Stimulated activated naive CD4-positive, alpha-beta T cell treated with Interleukin-2 at 50 U/mL for 16 hours (primary cell): Measurements from ENCODE around the gene MAD2L1BP.
A peak's percentile ranks its signal among the peaks of the same experiment; 100 is the strongest.
"Not testable (repeated sequence)": the region's sequence is repeated elsewhere in the genome, so short reads cannot be mapped to it uniquely, and the experiment has no call there.

Experiments
- DNase-seq: peaks from one replicate; lab custom pipeline; 2025; lab: John Stamatoyannopoulos, UW

Gene MAD2L1BP, protein sequence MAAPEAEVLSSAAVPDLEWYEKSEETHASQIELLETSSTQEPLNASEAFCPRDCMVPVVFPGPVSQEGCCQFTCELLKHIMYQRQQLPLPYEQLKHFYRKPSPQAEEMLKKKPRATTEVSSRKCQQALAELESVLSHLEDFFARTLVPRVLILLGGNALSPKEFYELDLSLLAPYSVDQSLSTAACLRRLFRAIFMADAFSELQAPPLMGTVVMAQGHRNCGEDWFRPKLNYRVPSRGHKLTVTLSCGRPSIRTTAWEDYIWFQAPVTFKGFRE

DNA sequence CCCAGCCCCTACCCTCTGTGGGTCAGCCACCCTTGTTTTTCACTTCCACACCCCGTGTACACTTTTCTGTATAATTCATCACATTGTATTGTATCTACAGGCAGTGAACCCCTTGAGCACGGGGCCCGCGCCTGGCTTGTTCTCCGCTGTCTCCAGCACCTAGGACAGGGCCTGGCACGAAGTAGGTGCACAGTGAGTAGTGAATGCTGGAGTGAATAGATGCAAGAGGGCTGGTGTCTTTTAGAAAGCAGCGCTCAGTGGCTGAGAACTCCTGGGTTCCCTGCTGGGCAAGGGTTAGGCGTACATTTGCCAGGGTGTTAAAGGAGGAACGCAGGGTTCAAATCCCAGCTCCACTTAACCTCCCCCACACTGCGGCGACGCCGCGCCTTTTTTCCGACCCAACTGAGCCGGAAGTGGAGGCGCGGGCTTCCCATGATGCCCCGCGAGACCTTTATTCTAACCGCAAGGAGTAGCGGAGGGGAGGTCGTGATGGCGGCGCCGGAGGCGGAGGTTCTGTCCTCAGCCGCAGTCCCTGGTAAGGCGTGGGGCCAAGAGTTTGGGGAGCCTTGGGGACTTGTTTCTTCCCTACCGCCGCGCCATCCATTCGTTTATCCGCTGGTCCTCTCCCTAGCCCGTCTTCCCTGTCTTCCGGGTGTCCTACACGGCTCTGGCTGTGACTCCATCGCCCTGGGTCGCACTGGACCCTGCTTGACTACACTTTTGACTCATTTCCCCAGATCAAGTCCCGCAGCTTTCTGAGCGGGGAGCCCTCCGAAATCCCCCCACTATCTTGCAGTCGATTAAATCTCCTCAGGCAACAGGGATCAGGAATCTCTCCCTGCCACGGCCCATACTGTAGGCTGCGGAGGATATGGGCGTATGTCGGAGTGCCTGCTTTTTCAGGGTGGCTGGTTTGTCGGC is at the start of gene MAD2L1BP:
TSS of gene MAD2L1BP (plus strand) at position 454 of the 921 bp plus-strand sequence. CDS start at position 490, 36 bp downstream.
- peak; percentile 85 for DNase-seq

DNA sequence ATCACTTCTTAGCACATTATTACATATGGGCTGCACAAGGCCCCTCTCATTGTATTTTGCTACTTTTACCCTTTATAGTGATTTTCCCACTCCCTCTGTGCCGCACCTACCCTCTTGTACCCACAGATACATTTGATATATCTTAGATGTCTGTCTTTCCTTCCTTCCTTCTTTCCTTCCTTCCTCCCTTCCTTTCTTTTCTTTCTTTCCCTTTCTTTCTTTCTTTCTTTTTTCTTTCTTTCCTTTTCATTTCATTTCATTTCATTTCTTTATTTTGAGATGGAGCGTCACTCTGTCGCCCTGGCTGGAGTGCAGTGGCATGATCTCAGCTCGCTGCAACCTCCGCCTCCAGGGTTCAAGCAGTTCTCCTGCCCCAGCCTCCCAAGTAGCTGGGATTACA is 47.4 kb upstream of the MAD2L1BP start:
- DNase-seq, result no peak

DNA sequence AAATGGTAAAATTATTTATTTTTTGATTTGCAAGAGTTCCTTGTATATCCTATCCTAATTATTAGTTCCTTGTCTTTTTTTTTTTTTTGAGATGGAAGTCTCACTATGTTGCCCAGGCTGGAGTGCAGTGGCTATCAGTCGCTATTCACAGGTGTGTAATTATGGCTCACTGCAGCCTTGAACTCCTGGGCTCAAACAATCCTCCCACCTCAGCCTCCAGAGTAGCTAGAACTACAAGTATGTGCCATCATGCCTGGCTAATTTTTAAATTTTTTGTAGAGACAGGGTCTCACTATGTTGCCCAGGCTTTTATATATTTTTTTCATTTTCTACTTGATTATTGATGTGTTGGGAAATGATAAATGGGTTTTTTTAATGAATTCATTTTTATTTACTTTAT is 46.1 kb upstream of the MAD2L1BP start:
- not testable (repeated sequence) for DNase-seq

DNA sequence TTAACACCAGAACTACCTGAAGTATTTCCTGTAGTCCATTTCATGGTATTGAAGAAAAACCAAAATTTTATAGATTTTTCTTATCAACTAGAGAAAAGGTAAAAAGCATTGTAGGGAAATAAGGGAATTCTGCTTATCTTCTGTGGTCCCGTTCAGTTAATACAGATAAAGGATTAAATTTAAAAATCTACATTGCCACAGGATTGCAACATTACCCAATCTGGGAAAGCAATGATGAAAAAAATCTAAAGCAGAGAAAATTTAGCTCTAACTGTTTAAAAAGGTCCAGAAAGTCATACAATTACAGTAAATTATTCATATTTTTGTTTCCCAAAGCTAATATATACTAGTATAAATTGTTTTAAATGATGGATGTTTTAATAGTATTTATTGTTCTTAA is 41.7 kb upstream of the MAD2L1BP start:
- DNase-seq, result no peak

DNA sequence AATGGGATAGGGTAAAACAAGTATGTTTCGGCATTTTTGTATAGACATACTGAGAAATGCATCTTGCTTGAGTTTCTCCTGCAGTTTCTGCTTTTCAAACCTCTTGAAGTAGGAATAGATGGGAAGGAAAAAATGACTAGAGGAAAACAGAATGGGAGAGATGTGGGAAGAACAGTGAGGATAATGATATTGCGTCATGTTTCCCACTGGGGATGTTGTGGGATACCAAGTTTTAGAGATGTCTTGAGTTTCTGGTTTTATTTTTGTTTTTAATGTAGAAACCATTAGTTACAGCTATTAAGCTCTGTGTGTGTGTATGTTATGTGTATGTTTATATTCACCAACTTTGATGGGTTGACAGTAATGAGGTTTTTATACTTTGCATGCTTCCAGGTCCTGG is 35.0 kb upstream of the MAD2L1BP start:
- no peak for DNase-seq

DNA sequence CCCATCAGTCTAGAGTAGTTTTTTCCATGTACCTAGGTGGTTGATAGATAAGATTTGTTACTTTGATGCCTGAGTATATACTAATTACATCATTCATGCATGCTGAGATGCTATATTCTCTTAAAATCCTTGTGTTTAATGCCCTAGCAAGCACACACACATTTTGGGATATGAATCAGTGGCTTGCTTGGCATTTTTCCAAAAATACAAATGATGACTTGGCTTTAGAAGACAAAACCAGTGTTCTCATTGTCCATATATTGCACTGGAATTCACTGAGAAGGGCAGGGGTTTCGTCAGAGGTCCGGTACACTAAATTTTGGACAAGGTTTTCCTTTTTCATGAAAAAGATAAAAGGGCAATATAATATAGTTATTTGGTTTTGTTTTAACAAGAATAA is 31.5 kb upstream of the MAD2L1BP start:
- DNase-seq, result no peak

DNA sequence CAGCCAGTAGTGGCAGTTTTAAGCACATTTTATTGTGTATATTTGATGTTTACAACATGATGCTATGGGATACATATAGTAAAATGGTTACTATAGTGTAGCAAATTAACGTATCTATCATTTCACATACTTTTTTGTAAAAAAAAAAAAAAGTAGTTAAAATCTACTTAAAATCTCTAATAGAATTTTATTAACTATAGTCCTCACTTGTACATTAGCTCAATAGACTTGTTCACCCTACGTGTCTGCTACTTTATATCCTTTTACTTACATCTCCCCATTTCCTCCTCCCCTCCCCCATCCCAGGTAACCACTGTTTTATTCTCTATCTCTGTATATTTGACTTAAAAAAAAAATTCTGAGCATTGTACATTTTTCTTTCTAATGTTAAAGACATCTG is 29.6 kb upstream of the MAD2L1BP start:
- DNase-seq, result no peak

DNA sequence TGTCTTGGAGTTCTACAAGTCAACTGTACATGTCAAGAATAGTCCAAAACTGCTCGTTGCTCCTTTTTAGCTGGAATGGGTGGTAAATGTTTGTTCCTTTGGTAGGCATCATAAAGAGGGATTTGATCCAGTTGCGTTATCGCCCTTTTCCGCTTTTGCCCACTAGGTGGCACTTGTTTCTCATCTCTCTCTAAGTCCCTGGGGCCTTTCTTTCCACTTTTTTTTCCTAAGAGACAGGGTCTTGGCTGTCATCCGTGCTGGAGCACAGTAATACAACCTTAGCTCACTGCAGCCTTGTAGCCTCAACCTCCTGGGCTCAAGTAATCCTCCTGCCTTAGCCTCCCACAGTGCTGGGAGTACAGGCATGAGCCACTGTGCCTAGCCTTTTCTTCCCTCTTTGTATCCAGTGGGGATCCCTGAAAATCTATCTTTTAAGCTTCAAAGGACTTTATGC is 27.3 kb upstream of the MAD2L1BP start:
- DNase-seq, result peak; percentile 50

DNA sequence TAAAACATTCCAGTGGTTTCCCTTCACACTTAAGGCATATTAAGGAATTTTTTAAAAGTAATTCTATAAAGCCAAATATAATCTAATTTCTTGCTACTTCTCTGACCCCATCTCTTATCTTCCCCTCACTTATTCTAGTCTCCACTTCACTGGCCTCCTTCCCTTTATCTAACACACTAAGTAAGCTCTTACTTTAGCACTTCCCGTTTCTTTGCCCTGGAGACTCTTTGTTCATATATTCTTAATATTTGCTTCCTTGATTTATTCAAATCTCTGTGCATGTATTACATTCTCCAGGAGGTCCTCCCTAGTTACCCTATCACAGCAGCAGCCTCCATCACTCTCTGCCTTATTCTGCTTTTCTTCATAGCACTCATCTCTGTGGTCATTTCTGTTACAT is 26.8 kb upstream of the MAD2L1BP start:
- no peak for DNase-seq

DNA sequence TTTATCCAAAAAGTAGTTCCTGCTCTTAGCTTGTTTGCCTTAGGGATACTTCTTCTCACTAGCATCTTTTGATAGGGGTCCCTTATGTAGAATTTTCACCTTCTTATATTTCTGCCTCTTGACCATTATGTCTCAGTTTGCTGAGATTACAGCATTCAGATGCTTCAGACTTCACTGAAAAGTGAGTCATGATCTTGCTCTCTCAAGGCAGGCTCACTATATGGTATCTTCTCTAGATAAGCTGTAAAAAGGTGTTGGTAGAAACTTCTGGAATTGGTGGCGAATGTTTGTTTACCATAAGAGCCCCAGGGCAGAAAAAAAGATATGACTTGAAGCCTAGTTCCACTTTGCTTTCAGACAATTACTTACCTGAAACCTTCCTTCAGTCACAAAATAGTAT is 26.2 kb upstream of the MAD2L1BP start:
- DNase-seq, result no peak

DNA sequence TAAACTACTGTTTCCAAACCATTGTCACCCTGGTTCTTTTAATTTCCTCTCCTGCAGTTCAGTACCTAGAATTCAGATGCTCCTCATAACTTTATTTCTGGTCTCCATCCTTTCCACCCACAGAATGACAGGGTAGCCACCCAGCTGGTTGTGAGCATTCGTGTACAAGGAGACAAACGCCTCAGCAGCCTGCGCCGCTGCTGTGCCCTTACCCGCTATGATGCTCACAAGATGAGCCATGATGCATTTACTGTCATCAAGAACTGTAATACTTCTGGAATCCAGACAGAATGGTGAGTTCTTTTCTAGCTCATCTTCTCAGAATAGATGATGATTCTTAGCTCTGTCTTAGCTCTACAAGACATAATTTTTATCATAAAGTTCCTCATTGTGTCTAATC is 25.2 kb upstream of the MAD2L1BP start:
- DNase-seq, result no peak

DNA sequence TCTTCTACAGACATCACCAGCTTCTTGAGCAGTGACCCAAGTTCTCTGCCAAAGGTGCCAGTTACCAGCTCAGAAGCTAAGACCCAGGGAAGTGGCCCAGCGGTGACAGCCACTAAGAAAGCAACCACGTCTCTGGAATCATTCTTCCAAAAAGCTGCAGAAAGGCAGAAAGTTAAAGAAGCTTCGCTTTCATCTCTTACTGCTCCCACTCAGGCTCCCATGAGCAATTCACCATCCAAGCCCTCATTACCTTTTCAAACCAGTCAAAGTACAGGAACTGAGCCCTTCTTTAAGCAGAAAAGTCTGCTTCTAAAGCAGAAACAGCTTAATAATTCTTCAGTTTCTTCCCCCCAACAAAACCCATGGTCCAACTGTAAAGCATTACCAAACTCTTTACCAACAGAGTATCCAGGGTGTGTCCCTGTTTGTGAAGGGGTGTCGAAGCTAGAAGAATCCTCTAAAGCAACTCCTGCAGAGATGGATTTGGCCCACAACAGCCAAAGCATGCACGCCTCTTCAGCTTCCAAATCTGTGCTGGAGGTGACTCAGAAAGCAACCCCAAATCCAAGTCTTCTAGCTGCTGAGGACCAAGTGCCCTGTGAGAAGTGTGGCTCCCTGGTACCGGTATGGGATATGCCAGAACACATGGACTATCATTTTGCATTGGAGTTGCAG is 21.8 kb upstream of the MAD2L1BP start:
- DNase-seq, result no peak

DNA sequence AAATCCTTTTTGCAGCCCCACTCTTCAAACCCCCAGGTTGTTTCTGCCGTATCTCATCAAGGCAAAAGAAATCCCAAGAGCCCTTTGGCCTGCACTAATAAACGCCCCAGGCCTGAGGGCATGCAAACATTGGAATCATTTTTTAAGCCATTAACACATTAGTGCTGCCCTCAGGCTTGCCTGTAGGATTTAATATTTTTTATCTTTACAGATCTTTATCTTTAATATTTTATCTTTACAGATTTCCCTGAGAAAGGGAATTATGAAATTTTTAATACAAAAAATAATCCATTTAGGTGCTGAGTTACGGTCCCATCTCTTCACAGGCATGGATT is 21.3 kb upstream of the MAD2L1BP start:
- no peak for DNase-seq

DNA sequence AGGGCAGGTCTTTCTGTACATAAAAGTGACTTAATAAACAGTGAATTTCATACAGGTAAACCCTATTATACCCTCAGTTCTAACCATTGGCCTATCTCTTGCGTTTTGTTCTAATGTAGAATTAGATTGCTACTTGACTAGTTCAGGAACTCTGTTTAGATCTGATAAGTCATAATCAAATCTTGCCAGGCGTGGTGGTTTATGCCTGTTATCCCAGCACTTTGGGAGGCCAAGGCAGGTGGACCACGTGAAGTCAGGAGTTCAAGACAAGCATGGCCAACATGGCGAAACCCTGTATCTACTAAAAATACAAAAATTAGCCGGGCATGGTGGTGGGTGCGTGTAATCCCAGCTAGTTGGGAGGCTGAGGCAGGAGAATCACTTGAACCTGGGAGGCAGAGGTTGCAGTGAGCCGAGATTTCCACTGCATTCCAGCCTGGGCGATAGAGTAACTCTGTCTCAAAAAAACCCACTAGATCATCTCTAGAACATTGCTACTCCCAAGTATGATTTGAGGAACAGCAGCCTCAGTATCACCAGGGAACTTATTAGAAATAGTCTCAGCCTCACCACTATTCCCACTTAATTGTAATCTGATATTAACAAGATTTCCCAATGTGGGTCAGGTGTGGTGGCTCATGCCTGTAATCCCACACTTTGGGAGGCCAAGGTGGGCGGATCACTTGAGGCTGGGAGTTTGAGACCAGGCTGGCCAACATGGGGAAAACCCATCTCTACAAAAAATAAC is 18.7 kb upstream of the MAD2L1BP start:
- DNase-seq, result no peak

DNA sequence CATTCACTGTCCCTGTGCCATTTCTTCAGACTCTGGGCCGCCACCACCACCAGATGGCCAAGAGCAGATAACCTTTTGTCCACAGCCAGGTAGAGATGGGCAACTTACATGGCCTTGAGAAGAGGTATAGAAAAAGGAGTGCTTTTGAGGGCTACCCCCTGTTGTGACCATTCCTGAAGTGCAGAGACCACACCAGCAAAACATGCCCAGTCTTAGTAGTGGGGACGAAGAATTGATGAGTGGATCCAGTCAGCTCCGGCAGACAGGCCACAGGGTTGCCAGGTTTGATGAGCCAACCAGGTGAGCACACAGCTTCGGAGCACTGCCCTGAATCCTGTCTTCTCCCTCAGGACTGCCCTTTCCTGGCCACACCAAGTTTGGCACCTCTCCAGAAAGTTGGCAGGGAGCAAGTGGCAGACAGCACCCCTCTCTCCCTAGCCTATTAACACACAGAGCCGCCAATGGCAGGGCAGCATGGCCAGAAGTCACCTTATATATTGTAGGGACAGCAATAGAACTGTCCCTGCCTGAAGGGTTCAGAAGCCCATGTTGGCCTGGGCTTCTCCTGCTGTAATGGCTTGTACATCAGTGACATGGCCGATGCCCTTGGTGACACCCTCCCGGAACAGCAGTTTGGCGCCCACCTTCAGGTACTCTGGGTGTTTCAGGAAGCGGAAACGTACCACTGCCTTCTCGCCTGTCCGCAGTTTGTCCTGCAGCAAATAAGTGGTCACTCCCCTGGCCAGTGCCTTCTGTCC is 14.4 kb upstream of the MAD2L1BP start:
- DNase-seq, result no peak

DNA sequence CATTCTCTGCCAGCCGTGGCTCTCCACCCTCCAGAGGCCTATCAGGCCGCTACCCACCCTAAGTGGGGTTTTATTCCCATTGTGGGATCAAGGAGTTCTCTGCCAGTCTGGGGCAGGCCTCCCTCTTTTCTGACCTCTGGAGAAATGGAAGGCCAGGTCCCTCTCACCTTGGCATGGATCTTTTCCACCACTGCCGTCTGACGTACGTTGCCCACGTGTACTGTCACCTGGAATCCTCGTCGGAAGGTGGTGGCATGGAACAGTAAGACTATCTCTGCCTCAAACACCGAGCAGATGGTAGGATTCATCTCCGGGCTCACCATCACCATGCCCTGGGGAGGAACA is 13.8 kb upstream of the MAD2L1BP start:
- no peak for DNase-seq

DNA sequence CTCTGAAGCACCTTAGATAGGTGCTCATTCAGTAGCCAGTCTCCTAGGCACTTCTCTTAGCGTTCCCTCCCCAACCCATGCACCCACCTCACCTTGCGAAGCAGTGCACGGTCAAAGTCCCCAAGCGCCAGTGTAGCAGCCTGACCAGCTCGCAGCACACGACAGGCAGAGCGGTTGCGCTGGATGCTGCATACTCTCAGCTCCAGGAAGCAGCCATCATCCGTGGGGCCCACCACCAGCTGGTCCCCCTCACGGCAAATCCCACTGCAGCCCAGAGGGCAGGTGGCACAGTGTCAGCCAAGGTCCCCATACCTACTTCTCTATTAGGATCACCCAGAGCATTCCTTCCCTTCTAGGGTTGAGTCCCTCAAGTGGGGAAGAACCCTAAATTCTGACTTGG is 13.1 kb upstream of the MAD2L1BP start:
- DNase-seq, result no peak

DNA sequence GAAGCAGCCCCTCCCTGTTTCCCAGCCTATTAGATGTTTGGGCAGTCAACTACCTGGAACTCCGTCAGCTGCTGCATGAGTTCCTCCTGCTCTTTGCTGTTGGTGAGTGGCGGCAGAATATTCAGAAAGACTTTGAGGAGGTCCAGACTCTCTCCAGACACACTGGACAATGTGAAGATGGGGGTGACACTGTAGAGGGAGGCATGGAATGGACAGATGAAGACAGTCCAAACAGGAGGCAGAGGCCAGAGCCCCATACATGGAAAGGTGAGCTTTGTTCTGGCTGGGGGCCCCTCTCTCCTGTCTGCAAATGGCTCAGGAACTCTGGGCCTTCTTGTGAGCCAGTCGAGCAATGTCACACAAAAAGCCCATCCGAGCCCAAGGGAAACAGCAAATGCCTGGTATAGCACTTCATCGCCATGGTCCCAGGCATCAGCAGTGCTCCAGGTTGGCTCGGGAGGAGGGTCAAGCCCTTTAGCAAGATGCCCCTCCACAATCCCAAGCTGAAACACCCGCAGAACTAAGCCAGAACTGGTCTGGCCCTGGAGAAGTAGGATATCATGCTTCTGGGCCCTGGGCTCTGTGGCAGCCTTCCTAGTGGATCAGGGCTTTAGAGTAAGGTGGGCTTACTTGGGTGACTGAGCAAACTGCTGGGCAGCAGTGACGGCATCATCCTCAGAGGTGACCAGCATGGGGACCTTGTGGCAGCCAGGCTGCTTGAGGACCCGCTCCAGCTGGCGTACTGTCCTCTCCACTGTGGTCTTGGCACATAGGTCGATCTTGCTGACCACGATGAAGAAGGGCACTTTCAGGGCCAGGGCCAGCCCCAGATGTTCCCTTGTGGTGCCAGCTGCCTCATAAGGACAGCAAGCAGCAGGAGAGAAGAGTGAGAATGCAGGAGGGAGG is 11.5 kb upstream of the MAD2L1BP start:
- no peak for DNase-seq

DNA sequence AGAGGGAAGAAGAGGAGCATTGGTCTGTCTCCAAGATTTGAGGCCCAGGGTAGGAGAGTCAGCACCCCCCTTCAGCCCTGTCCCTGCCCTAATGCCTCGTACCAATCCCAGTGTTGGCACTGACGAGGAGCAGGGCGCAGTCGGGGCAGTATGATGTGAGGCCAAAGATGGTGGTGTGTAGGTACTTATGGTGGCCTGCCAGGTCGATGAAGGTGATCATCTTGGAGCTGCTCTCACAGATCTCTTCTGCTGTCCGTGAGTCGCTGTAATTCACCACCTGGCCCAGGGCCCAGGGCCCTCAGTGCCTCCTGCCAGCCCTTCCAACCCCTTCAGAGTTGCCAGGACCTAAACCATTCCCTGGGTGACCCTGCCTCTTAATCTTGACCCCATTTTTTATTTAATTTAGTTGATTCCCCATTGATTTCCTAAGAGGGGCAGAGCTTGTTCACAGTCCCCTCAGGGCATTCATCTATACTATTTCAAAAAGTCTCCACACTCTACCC is 10.8 kb upstream of the MAD2L1BP start:
- no peak for DNase-seq

DNA sequence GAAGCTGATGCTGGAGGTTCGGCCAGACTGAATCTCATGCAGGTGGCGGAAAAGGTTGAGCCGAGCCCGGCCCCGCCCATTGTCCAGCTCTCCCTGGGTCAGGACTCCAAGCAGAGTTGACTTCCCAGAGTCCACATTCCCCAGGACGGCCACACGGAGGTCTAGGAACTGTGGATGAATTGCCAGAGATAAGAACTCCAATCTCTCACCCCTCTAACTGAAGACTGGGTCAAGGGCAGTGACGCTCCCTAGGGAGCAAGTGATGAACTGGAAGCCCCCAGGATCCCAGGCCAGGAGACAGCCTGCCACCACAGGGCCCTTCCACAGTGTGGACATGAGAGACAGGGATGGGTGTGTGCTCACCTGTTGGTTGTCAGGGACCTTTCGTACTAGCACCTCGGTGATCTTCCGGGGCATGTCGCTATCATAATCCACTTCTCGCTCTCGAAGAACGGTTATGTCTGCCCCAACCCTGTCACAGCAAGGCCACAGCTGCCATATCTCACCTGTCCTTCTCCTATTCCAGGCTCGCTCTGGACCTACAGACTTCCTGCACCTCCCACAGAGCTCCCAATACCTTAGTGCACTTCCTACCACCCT is 10.1 kb upstream of the MAD2L1BP start:
- DNase-seq, result no peak
